Stimulated activated naive CD8-positive, alpha-beta T cell treated with anti-CD3 and anti-CD28 coated beads, Interleukin-15, Interleukin-2, amounts not matched to agents 100 U/mL and 50 U/mL, for 24 hours (primary cell): ENCODE data around the gene CACNA2D3.

Experiments
- ATAC-seq: fragments of 150-1000 bp; cut with Tn5 transposase; one replicate; pipeline ENCODE4 v1.10.0; 2021
- DNase-seq: peaks from one replicate; pipeline ENCODE4 v3.0.0; 2021

The CACNA2D3 gene

DNA sequence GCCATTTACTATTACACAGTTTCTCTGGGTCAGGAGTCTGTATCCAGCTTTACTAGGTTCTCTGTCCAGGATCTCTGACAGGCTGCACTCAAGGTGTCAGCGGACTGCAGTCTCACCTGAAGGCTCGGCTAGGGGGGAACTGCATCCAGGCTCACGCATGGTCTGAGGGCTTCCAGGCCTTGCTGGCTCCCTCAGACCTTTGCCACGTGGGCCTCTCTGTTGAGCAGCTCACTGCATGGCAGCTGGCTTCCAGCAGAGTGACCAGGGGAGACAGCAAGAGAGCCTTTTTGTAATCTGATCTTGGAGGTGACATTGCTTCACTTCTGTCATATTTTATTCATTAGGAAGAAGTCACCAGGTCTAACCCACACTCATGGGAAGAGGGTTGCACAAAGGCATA lies 152.3 kb downstream of the CACNA2D3 start:
- DNase-seq (no peak), ATAC-seq (no peak)

DNA sequence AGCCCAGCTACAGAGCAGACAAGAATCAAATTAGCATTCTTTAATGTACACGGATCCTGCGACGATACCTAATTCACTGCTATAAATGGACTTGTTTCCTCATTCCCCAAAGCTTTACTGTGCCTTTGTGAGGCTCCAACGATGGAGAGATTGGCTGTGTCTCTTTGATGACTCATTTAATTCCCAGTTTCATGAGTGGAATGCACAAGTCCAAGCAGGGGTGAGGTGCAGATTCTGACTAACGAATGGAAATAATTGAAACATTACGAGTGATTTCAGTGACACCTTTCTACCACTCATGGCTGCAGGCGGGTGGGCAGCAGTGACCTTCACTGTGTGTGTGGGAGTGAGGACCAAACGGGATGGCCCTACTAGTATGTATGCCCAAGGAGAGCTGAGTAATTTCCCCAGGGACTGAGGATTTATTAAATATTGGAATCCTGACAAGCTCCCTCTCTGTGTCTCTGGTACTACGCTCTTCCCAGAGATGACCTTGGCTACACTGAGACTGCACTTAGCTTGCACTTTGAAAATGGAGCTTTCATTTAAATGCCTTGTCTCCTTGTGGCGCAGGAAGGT lies 156.7 kb downstream of the CACNA2D3 start:
- DNase-seq: no peak
- no peak for ATAC-seq

DNA sequence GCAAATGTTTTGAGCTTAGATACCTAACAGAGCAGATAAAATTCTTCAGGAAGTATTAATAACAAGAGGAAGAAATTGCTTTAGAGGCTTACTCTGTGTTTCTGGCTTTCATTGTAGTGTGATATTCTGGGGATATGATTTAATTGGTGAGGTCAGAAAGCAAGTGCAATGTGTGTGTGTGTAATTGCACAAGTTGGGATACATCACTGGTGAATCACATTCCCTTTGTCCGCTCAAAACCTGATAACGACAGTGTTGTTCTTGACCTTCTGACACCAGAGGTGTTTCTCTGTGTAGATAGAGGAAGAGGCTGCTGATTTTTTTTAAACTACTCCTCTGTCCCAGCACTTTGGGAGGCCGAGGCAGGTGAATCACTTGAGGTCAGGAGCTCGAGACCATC lies 161.1 kb downstream of the CACNA2D3 start:
- no peak for DNase-seq

DNA sequence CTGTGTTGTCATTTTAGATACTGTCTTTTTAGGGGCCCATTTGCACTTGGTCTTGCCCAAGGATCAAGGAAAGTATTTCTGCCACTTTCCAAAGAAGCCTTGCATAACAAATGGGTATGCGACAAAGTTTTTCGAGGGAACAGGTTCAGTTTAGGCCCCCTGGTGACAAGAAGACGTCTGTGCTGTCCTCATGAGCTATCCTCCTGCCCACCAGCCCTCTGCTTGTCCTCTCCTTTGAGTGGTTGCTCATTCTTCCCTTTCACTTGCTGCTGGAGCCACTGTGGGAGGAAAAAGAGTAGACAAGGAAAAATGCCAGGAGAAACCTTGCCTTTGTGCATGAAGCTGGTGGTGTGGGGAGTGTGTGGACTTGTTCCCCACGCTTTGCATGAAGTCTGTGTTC lies 171.9 kb downstream of the CACNA2D3 start:
- DNase-seq (no peak), ATAC-seq (no peak)

More for the DNA sequence above, 161.1 kb downstream of the CACNA2D3 start:
- no peak for ATAC-seq

DNA sequence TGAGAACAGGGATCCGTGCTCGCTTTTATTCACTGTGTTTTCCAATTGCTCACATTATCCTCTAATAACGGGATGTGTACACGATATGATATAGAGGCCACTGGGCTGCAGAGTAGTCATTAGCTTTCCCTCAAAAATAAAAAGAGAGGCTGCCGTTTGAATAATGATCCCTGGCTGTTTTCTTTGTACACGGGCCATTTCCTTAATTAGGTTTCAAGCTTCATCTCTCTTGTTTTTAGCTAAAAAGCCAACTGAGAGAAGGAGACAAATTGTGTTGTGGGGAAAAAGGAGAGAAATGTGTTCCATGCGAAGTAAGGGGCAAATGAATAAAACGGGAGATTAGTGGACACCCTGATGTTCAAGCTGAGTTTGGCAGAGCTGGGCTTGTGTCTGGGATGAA lies 174.2 kb downstream of the CACNA2D3 start:
- no peak for DNase-seq
- ATAC-seq: no peak

DNA sequence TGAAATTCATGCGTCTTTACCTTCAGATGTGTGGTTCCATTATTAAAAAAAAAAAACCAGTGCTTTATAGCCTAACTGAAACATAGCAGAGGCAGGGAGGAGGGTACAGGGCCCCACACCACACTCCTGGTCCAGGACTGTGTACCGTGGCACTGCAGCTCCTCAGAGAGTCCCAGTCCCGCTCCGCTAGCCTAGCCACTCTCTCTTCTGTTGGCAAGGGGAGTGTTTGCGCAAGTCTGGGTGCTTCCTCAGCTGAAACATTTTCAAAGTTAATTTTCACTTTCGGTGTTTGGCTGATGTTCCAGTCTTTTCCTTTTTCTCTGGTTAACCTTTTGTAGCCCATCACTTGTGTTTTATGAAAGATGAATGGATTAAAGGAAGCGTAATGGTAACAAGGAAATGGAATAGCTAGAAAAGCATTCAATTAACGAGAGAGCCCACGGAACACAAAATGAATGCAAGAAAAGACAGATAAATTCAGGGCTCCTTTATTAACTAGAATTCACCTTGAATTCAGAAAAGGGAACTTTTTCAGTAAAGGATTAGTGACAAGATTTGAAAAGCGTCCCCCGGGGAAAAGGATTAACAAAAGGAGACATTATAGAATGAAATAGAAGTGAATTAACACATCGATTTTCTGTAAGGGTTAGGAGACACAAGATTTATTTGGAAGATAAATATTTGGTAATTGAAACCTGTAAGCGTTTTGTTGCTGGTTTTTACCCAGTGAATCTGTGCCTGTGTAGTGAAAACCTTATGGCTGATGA lies 177.0 kb downstream of the CACNA2D3 start:
- DNase-seq: no peak
- ATAC-seq: no peak

DNA sequence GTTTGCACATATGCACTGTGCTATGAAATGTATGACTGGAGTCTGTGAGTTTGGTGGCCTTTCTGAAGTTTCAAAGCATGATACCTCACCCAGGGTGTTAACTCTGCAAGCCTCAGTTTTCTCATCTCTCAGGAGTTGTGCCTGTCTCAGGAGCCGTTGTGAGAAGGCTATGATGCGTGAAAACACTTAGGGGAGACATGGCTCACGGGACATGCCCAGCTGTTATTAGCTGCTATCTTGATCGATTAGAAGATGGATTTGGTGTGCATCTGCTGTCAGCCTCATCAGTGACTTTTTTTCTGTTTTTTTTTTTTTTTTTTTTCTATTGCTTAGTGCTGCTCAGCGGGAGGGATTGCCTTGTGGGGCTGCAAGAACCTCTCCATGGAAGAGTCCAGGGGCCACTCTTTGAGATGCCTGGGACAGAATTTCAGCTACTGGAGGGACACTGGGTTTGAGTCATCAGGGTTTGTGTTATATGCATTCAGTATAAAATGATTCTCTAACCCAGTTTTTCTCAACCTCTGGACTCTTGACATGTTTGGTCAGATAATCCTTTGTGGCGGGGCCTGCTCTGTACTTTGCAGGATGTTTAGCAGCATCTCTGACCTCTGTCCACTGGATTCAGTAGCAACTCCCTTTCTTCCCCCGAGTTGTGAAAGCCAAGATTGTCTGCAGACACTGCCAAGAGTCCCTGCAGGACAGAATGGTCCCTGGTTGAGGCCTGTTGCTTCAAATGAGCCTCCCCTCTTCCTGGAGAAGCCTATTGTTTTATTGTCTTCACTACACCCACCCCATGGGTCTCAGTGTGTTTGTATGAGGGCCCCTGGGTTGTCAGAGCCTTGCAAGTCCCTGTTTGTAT lies 181.4 kb downstream of the CACNA2D3 start:
- no peak for ATAC-seq
- no peak for DNase-seq

DNA sequence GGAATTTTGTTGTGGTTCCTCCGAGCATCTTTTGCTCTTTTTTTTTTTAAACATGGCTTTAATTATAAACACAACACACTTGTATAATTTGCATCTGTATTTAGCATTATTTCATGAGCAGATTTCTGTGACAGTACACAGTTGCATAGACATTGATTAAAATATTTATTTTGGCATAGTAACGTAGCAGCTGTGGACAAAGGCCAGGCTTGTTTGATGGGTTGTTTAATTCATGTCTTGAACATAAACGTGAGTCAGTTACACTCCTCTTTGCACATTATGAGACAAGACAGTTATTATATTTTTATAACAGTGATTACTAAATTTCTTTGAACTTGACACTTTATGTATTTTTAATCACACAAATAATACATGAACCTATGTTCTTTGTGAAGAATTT lies 182.5 kb downstream of the CACNA2D3 start:
- no peak for ATAC-seq
- no peak for DNase-seq

DNA sequence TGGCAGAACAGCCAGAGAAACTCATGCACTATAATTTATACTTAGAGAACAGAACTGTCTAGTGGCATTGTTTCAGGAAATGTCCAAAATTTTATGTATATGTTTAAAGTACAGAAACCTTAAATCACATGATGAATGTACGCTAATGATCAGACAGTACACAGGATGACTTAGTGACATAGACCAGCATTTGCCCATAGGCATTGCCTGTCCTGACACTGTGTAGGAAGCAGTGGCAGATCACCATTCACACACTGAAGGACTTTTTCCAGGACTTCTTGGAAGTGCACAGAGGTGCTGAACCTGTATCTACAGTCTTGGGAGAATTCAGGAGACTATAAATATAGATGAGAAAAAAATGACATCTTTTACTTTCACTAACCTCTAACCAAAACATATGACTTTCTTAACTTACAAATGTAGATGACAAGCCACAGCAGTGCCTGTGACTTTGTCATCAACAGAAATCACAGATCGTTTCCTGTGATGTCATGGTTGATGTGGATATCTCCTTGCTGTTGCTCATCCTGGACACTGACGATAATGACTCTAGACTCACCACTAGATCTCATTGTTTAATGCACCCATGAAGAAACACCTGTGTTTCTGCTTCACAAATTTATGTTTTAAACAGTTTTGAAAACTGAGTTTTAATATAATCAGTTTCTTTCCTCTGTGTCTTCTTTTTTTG lies 183.2 kb downstream of the CACNA2D3 start:
- ATAC-seq (no peak), DNase-seq (no peak)

DNA sequence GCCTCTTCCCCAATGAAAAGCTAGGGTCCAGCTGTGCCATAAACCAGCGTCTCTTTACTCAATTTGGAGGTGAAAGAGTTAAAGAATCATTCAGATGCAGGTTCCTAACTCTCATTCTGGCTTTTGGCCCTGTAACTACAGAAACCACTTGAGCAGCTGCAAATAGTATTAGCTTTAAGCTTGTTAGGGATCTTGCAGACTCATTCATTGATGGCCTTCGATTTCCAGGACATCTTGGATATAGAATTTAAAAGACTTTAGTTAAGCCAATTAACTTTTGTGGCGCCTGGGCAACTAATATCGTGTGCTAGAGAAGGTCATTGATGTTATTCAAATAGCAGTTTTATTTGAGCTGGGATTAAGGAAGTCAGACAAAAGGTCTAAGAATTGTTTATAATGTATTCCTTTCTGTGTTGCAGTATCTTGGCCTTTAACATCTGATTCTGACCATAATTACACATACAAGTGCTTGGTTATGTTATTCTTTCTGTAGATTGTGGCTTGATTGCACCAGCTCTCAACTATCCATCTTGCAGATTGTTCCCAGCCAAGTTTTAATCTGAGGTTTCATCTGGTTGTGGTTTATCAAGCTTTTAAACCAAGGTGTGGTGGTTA lies 185.3 kb downstream of the CACNA2D3 start:
- ATAC-seq (no peak), DNase-seq (no peak)

DNA sequence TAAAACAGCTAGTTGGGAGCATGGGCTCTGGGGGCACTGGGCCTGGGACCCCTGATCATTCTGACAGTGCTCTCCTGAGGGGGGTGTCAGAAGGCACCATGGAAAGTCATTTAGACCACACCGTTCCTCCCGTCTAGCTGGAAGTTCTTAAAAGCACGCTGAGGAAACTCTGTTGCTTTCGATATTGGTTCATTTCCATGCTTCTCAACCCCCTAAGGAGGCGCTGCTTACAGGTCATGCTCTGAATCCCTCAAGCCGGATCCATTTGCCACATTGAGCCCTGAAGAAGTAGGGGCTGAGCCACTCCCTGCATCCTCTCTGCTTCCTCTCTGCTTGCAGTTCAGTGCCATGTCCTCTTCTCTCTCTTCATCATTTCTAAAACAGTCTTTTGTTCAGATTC lies 187.2 kb downstream of the CACNA2D3 start:
- ATAC-seq (no peak), DNase-seq (no peak)

DNA sequence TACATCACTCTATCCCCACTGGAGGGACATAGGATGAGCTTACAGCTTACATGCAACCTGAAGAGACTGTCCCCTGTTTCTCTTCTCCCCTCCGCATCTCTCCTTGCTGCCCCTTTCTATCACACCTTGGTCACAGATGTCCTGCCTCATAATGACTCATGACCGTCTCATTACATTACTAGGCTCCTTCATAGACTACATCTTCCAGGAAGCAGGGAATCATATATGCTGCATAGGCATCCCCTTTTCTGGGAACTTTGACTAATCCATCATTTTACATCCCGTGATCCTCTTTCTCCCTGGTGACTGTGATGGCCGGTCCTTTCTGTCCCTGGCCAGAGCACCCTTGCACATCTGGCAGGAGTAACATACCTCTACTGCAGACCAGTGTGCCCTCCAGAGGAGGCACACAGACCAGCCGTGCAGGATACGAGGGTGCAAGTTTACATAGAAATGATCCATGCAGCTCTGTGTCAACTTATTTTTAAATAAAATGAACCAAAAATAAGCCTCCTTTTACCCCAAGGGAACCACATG lies 188.9 kb downstream of the CACNA2D3 start:
- ATAC-seq (no peak), DNase-seq (no peak)

DNA sequence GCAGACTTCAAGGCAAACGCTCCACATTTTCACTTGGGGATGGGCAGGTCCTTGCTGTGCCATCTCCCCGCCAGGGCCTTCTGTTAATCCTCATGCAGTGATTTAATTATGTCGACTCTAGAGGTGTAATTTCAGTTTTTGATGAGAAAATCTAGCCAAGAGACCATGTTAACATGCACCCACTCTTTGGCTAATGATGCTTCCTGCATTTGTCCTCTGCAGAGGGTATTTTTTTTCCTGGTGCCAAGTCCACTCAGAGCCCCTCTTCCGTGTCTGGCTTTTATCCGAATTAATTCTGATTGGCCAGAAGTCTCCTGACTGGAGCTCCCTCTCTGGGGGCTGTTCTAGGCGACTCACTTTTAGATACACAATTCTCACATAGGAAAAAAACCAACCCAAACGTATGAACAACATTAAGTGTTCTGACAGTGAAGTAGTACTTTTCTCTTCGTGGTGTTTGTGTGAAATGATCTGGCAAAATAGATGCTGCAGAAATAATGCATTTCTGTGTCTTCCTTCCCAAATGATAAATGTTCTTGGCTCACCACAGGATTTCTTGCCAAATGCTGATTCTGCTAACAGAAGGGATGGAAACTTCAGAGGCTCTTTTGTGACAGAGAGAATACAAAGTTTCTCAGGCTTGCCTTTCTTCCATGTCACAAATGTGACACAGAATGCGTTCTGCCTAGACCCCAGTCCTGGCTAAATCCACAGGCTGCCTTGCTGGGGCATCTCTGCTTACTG lies 190.0 kb downstream of the CACNA2D3 start:
- ATAC-seq: no peak
- no peak for DNase-seq

DNA sequence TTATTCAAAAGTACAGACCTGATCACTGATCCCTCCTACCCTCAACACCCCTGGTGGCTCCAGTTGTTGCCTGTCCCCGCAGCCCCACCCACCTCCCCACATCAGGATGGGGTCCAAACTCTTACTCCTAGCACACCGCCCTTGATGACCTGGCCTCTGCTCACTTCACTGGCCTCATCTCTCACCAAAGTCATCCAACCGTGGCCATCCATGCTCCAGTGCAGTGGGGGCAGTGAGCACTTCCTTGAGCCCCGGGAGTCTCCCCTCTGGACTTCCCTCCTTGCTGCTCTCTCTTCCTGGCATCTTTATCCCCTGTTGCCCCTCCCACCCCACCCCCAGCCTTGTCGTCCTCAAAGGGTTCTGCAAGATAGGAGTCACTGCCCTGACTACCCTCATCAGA lies 191.1 kb downstream of the CACNA2D3 start:
- ATAC-seq (no peak), DNase-seq (no peak)

DNA sequence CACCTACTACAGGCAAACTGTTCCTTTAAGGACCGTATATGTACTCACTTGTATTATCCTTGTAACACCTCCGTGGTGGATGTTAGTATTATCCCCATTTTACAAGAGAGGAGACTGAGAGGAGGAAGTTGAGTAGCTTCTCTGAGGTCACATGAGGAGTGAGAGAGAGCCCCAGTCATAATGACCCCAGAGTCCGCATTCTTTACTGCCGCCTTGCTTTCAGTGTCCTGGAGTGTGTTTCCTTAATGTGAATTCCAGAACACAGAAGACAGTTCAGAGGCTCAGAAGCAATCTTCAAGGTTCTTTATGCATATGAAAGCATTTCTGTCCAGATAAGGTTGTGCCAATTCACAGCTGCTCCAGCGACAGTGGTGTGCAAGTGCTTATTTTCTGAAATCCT lies 199.2 kb downstream of the CACNA2D3 start:
- no peak for ATAC-seq
- no peak for DNase-seq

DNA sequence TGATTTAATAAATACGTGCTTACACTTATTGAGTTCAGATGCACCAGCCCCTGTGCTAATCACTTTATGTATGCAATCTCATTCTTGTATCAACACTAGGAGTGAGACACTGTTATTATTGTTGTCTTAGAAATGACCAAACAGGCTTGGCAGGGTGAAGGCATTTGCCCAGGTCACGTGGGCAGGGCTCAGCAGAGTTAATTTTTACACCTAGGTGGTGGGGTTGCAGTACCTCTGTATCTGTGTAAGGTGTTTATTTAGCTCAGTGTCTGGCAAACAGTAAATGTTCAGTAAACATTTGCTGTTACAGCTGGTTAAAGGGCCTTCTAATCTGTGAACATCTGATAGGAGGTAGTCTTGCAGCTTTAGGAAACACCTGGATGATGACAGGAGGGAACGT lies 200.0 kb downstream of the CACNA2D3 start:
- DNase-seq (no peak), ATAC-seq (no peak)

DNA sequence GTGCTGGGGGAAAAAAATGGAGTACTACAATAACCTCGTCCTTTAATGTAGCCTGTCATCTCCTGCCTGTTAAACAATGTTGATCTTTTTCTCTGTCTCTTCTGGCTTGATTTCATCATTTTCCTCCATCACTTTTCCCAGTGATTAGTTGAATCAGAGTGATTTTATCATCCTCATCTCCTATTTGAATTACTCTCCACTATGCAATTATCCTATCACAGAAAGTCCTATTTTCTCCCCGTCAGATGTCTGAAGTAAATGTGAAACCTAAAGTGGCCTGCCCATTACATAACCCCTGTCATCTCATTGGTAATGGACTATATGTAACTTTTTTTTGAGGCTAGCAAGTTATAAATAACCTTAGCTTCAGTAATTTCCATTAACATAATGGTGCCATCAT lies 201.8 kb downstream of the CACNA2D3 start:
- no peak for ATAC-seq
- no peak for DNase-seq

DNA sequence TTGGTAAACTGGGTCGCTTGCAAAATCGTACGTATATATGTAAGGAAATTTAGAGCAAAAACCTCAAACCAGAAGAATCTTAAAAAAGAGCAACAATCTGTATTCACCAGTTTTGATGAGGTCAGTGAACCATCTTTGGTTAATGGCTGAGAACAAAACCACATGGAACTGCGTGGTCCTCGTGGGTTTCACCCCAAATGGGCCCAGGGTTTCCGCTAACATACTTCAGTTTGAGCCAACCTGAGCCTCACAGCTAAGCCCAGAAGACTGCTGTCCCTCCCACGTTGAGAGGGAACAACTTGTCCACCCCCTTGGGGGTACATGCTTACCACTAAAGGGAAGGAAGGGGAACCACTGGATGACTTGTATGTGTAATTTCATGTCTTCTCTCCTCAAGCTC lies 204.6 kb downstream of the CACNA2D3 start:
- ATAC-seq (no peak), DNase-seq (no peak)

DNA sequence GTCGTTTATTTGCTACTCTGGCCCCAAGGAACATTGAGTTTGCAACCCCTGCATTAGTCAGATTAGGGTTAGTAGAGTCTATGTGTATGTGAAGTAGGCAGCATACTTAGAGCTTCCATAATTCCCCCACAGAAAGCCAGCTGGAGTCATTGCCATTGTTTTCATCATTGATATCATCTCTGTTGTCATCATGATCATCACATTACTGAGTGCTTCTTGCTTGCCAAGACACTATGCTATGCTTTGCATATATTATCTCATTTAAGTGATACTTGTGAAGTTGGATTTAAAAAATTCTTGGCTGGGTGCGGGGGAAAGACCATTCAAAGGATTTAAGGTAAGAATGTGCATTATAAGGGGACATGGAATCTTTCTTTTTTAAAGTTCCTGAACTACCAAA lies 209.0 kb downstream of the CACNA2D3 start:
- no peak for ATAC-seq
- no peak for DNase-seq

DNA sequence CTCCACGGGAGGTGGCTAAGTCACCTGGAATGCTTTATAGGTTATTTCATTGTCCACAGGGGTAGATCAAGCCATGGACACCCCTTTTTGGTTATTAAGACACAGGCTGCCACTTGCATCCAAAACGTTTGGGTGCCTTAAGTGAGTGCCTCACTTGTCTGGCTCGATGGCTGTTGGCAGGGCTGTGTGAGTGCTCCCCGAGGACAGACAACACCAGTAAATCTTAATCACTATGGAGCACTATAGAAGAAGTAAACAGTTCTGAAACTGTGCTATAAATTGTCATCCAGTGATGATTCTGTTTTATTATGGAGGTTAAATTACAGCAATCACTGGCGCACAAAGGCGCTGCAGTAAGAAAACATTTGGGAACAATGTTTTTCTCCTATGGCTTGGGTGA lies 215.5 kb downstream of the CACNA2D3 start:
- DNase-seq (no peak), ATAC-seq (no peak)

DNA sequence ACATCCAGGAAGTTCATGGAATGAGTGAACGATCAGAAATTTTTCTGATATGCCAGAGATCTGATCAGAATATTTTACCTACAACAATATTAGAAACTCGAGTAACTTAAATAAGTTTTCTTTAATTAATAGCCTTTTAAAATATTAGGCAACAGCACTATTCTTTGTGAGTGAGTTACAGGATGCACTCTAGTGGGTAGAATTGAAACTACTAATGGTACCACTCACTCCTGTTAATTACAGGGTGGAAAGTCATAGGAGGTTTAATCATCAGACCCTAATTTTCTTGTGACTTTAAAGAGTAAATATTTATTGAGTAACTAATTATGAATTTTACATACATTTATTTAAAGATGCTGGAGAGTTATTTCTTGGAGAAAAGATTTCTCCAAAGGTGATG lies 217.3 kb downstream of the CACNA2D3 start:
- ATAC-seq (no peak), DNase-seq (no peak)
